IMR-90 (cell line): ENCODE results near the gene CD99L2. TPM values are rescaled to one million over a fixed set of nuclear protein-coding genes. Genes with fewer than 3 reads are reported as not detected.

ENCODE experiments used
- ATAC-seq: fragments of 200-7000 bp; cut with Tn5 transposase; 2 replicates; pipeline ENCODE4 v1.9.1; 2020; ENCODE audit warnings: low read depth, mild to moderate bottlenecking, moderate library complexity
- BruUV-seq: library from RNA; stranded (reverse); fragments of 400-500 nt; replicated peaks from 2 replicates; lab custom pipeline; 2021; lab: Mats Ljungman, UMichigan
- CTCF ChIA-PET: fragments of 300-600 bp; formaldehyde crosslinking; extraction: SDS; loops from one replicate; lab custom pipeline; 2021; ENCODE audit warnings: antibody characterized with exemption; lab: Yijun Ruan, JAX
- POLR2A ChIA-PET: fragments of 300-600 bp; sonication (Branson Sonifier 250); formaldehyde crosslinking; loops from one replicate; lab custom pipeline; 2022; ENCODE audit warnings: antibody characterized with exemption; ENCODE audit not compliant: unreplicated experiment; lab: Charles Lee
- DNase-seq: peaks from one replicate; pipeline ENCODE4 v3.0.0; 2013
- H2AFZ ChIP-seq: replicated peaks from 2 replicates; pipeline ENCODE3; 2013; ENCODE audit warnings: low read length, mild to moderate bottlenecking; ENCODE audit not compliant: poor library complexity
- H2AK5ac ChIP-seq: 2 replicates; pipeline ENCODE4 v1.6.1; 2013; ENCODE audit warnings: low read depth, low read length, inconsistent platforms
- H2AK9ac ChIP-seq: replicated peaks from 2 replicates; pipeline ENCODE3; 2013; ENCODE audit warnings: mild to moderate bottlenecking, low read depth, low read length, moderate library complexity; ENCODE audit not compliant: poor library complexity
- H2BK120ac ChIP-seq: 2 replicates; pipeline ENCODE4 v1.6.1; 2013; ENCODE audit warnings: low read depth, low read length, inconsistent platforms
- H2BK15ac ChIP-seq: 3 replicates; pipeline ENCODE4 v1.6.1; 2013; ENCODE audit warnings: low read depth, low read length, inconsistent platforms
- H2BK20ac ChIP-seq: 2 replicates; pipeline ENCODE4 v1.6.1; 2013; ENCODE audit warnings: low read depth, mild to moderate bottlenecking, inconsistent platforms, low read length, moderate library complexity
- H2BK5ac ChIP-seq: 2 replicates; pipeline ENCODE4 v1.6.1; 2013; ENCODE audit warnings: mild to moderate bottlenecking, low read depth, low read length, inconsistent platforms; ENCODE audit not compliant: poor library complexity, severe bottlenecking
- H3K14ac ChIP-seq: replicated peaks from 2 replicates; pipeline ENCODE4 v1.6.1; 2013; ENCODE audit warnings: low read depth, low read length, inconsistent platforms
- H3K18ac ChIP-seq: 2 replicates; pipeline ENCODE4 v1.6.1; 2013; ENCODE audit warnings: low read depth, low read length, control low read depth
- H3K23ac ChIP-seq: 2 replicates; pipeline ENCODE4 v1.6.1; 2013; ENCODE audit warnings: low read depth, low read length, inconsistent platforms
- H3K27ac ChIP-seq: 2 replicates; pipeline ENCODE4 v1.5.1; 2013; ENCODE audit warnings: mild to moderate bottlenecking, control low read depth, low read length; ENCODE audit not compliant: insufficient read depth
- H3K27me3 ChIP-seq: 2 replicates; pipeline ENCODE4 v1.6.1; 2013; ENCODE audit warnings: low read length; ENCODE audit not compliant: control insufficient read depth, insufficient read depth
- H3K36me3 ChIP-seq: 2 replicates; pipeline ENCODE4 v1.6.1; 2013; ENCODE audit warnings: low read length, mixed read lengths; ENCODE audit not compliant: control insufficient read depth, insufficient read depth
- H3K4ac ChIP-seq: 2 replicates; pipeline ENCODE4 v1.6.1; 2013; ENCODE audit warnings: low read depth, low read length, inconsistent platforms
- H3K4me1 ChIP-seq: 2 replicates; pipeline ENCODE4 v1.6.1; 2013; ENCODE audit warnings: low read length, mixed read lengths; ENCODE audit not compliant: control insufficient read depth, insufficient read depth
- H3K4me2 ChIP-seq: 2 replicates; pipeline ENCODE4 v1.6.1; 2013; ENCODE audit warnings: low read depth, mild to moderate bottlenecking, control low read depth, low read length, moderate library complexity
- H3K4me3 ChIP-seq: 2 replicates; pipeline ENCODE4 v1.5.1; 2013; ENCODE audit warnings: low read depth, mild to moderate bottlenecking, control low read depth, low read length, moderate library complexity; ENCODE audit not compliant: insufficient read depth
- H3K56ac ChIP-seq: 2 replicates; pipeline ENCODE4 v1.6.1; 2013; ENCODE audit warnings: low read length, inconsistent platforms; ENCODE audit not compliant: insufficient read depth; ENCODE audit errors: extremely low read depth
- H3K79me1 ChIP-seq, 2 experiments: 2 replicates each; pipeline ENCODE4 v1.6.1; 2013; ENCODE audit warnings: low read length in 2 of 2, inconsistent platforms in 1 of 2, low read depth in 1 of 2
- H3K9ac ChIP-seq: 2 replicates; pipeline ENCODE4 v1.6.1; 2013; ENCODE audit warnings: low read depth, low read length, control low read depth
- H3K9me1 ChIP-seq: 2 replicates; pipeline ENCODE4 v1.6.1; 2013; ENCODE audit warnings: low read length, inconsistent platforms; ENCODE audit not compliant: insufficient read depth
- H3K9me3 ChIP-seq: 2 replicates; pipeline ENCODE4 v1.6.1; 2013; ENCODE audit warnings: low read length; ENCODE audit not compliant: control insufficient read depth, insufficient read depth
- H4K20me1 ChIP-seq: 2 replicates; pipeline ENCODE4 v1.6.1; 2013; ENCODE audit warnings: low read length, inconsistent platforms; ENCODE audit not compliant: insufficient read depth
- H4K5ac ChIP-seq: 2 replicates; pipeline ENCODE4 v1.6.1; 2013; ENCODE audit warnings: mild to moderate bottlenecking, low read depth, low read length, control low read depth
- H4K8ac ChIP-seq, 2 experiments: 2 replicates each; pipeline ENCODE4 v1.6.1; 2013; ENCODE audit warnings: low read depth in 2 of 2, low read length in 2 of 2, control low read depth in 1 of 2, inconsistent platforms in 1 of 2
- H4K91ac ChIP-seq: 2 replicates; pipeline ENCODE4 v1.6.1; 2013; ENCODE audit warnings: low read depth, low read length, inconsistent platforms; ENCODE audit not compliant: insufficient read depth
- FOS ChIP-seq: fragments of 150-350 bp; IDR thresholded peaks from 2 replicates; pipeline ENCODE4 v1.6.1; 2016; ENCODE audit warnings: low read depth, low read length
- MAFK ChIP-seq: IDR thresholded peaks from 2 replicates; pipeline ENCODE4 v1.6.1; 2012; ENCODE audit warnings: low read depth, low read length, improper control_type of control experiment
- RAD21 ChIP-seq: IDR thresholded peaks from 2 replicates; pipeline ENCODE4 v1.6.1; 2012; ENCODE audit warnings: low read length, improper control_type of control experiment
- RFX5 ChIP-seq: IDR thresholded peaks from 2 replicates; pipeline ENCODE4 v1.8.0; 2012; ENCODE audit warnings: low read depth, mild to moderate bottlenecking, low read length, moderate library complexity
- WGBS, 2 experiments: methylation state at CpG; one replicate each; pipeline versions ENCODE4 v1.1.5 to v1.1.7; 2013; ENCODE audit warnings: missing lambda C conversion rate in 2 of 2; ENCODE audit not compliant: insufficient read length in 1 of 2; ENCODE audit errors: extremely low coverage in 2 of 2; 5-methylcytosine and 5-hydroxymethylcytosine counted together
- dilution Hi-C: fragments of 300-500 bp; cut with HindIII; formaldehyde crosslinking; loops from one replicate; pipeline ENCODE4 v1.14.3; 2018; ENCODE audit warnings: low sequenced_read_pairs; ENCODE audit not compliant: unreplicated experiment
- in situ Hi-C: fragments of 300-500 bp; cut with MboI; formaldehyde crosslinking; loops from 3 replicates; pipeline ENCODE4 v1.14.3; 2019; ENCODE audit warnings: low sequenced_read_pairs, inconsistent platforms, mixed read lengths
- intact Hi-C: fragments of 100-400 bp; cut with micrococcal nuclease; formaldehyde crosslinking; loops from 2 replicates; pipeline ENCODE4 v1.10.0; 2022
- polyA plus RNA-seq, 3 experiments: library from polyadenylated mRNA; depleted of rRNA; stranded (reverse); fragments of >200 nt; gene quantifications; 2 replicates each; pipeline ENCODE4 v1.2.3, GENCODE V29; 2012; ENCODE audit warnings: low replicate concordance in 1 of 3
- total RNA-seq: library from RNA; depleted of rRNA; stranded (reverse); fragments of >200 nt; gene quantifications from 2 replicates; pipeline ENCODE4 v1.2.3, GENCODE V29; 2012
- TF ChIP-seq, protein P1 (sequence below): conservative IDR thresholded peaks from 2 replicates; pipeline ENCODE4 v1.5.1; 2012; ENCODE audit warnings: mild to moderate bottlenecking, low read depth, low read length, improper control_type of control experiment

The CD99L2 gene
- total and polyA plus RNA-seq, 2 of the 4 experiments (the other 2 are of a cell fraction), result 17.4 to 41.4 TPM

DNA sequence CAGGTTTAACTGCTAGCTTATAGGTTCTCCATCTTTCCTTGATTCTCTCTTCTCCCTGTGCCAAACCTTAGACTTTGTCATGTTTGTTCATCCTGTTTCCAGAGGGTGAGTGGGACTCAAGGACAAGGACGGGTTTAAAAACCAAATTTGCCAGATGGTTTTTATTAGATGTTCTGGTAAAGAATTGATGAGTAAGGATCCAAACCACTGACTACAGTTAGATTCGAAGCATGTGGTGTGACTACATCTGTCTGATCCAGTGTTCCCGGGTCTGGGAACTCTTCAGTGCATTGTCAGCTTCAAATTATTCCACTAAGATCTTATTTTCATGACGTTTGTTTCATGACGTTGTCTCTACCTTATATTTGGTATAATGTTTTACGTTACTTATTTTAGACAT is 167.7 kb downstream of the CD99L2 start:
- no peaks in the 10 kb centered on the region; the same call in 1 of the 2 replicates for H3K4me1 ChIP-seq
- peaks cover 9 to 10% of the 10 kb centered on the region in 2 experiments; a peak in 3 of 4 replicates for H3K79me1 ChIP-seq
- DNase-seq (peak; percentile 55), ATAC-seq (no peak)
- no peak overlapping the region for H2AK5ac ChIP-seq
- CTCF ChIA-PET, result interaction anchor here (0.9 kb wide), 1 partner anchor 28 kb away, joined by 3 read pairs; no protein-coding TSS in a partner anchor
- H3K23ac ChIP-seq, result peak overlapping the region; percentile 40; the same call in 1 of the 2 replicates
- H2BK20ac ChIP-seq, result no peak overlapping the region
- no peak overlapping the region for H2BK120ac ChIP-seq
- H2BK5ac ChIP-seq, result no peak overlapping the region
- peaks cover 8% of the 10 kb centered on the region; the same call in 1 of the 2 replicates for H3K9me1 ChIP-seq
- no peak overlapping the region for H3K9ac ChIP-seq
- no peak overlapping the region for H2BK15ac ChIP-seq
- no peak overlapping the region for H3K14ac ChIP-seq
- WGBS, 2 experiments, result 67% methylated on average over 1 of the region's 6 CpGs; no CpG with 5 or more reads in 1 of the 2 experiments
- no peak overlapping the region for H3K56ac ChIP-seq
- H3K27me3 ChIP-seq, result no peaks in the 10 kb centered on the region
- H3K4me2 ChIP-seq, result no peak overlapping the region
- H3K18ac ChIP-seq, result no peak overlapping the region
- no peak overlapping the region for H2AK9ac ChIP-seq
- no peak overlapping the region for H4K5ac ChIP-seq
- TF ChIP-seq, protein P1, sequence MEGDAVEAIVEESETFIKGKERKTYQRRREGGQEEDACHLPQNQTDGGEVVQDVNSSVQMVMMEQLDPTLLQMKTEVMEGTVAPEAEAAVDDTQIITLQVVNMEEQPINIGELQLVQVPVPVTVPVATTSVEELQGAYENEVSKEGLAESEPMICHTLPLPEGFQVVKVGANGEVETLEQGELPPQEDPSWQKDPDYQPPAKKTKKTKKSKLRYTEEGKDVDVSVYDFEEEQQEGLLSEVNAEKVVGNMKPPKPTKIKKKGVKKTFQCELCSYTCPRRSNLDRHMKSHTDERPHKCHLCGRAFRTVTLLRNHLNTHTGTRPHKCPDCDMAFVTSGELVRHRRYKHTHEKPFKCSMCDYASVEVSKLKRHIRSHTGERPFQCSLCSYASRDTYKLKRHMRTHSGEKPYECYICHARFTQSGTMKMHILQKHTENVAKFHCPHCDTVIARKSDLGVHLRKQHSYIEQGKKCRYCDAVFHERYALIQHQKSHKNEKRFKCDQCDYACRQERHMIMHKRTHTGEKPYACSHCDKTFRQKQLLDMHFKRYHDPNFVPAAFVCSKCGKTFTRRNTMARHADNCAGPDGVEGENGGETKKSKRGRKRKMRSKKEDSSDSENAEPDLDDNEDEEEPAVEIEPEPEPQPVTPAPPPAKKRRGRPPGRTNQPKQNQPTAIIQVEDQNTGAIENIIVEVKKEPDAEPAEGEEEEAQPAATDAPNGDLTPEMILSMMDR, result no peak
- TF ChIP-seq FOS (no peak), MAFK (peak; percentile 20; the same call in 1 of the 2 replicates), RFX5 (no peak), RAD21 (no peak)
- H3K4me3 ChIP-seq, result no peak overlapping the region
- BruUV-seq, result no TSS peak
- peaks cover 3% of the 10 kb centered on the region; the same call in 1 of the 2 replicates for H4K20me1 ChIP-seq
- no peak overlapping the region for H4K91ac ChIP-seq
- peaks cover 18% of the 10 kb centered on the region for H3K36me3 ChIP-seq
- H3K9me3 ChIP-seq, result no peaks in the 10 kb centered on the region
- in situ Hi-C loops (loop anchor here (25.0 kb wide), 1 partner anchor 1218 kb away; the partner anchor contains the start of gene IDS), intact Hi-C loops (no loop called here), dilution Hi-C loops (no loop called here)
- H3K27ac ChIP-seq, result no peak overlapping the region
- H4K8ac ChIP-seq, result no peak overlapping the region
- no peak overlapping the region for H2AFZ ChIP-seq
- POLR2A ChIA-PET, result no interaction called here
- no peak overlapping the region for H3K4ac ChIP-seq
